Neural crest cell (in vitro differentiated cells): Measurements from ENCODE around the gene AGPAT3. TPM values are rescaled to one million over a fixed set of nuclear protein-coding genes. Genes with fewer than 3 reads are reported as not detected.

Experiments used
- DNase-seq: peaks from one replicate; pipeline ENCODE4 v3.0.0; 2021; ENCODE audit warnings: low read depth, mixed read lengths, low spot score
- H3K27ac Mint-ChIP-seq: one replicate; pipeline ENCODE4 v1.8.0; 2021; ENCODE audit warnings: mild to moderate bottlenecking, mixed read lengths; ENCODE audit not compliant: unreplicated experiment
- H3K27me3 Mint-ChIP-seq: 2 replicates; pipeline ENCODE4 v1.8.0; 2021; ENCODE audit warnings: low read depth, mild to moderate bottlenecking, mixed read lengths
- H3K36me3 Mint-ChIP-seq: 2 replicates; pipeline ENCODE4 v1.8.0; 2021; ENCODE audit warnings: low read depth, mild to moderate bottlenecking, mixed read lengths
- H3K4me1 Mint-ChIP-seq: 2 replicates; pipeline ENCODE4 v1.8.0; 2021; ENCODE audit warnings: mixed read lengths
- H3K4me3 Mint-ChIP-seq: one replicate; pipeline ENCODE4 v1.8.0; 2021; ENCODE audit warnings: mild to moderate bottlenecking, mixed read lengths
- H3K9me3 Mint-ChIP-seq: 2 replicates; pipeline ENCODE4 v1.8.0; 2021; ENCODE audit warnings: mixed read lengths
- CTCF ChIP-seq: fragments of 200-600 bp; sonication (generic); conservative IDR thresholded peaks from 2 replicates; pipeline ENCODE4 v1.5.0; 2021; ENCODE audit warnings: antibody characterized with exemption, mild to moderate bottlenecking
- total RNA-seq: library from RNA; stranded (reverse); gene quantifications from 2 replicates; pipeline ENCODE4 v1.2.1, GENCODE V29; 2021

The AGPAT3 gene
- total RNA-seq, 1 donor from 2014 or later: 37.3 TPM

- Mint-ChIP-seq H3K4me1 (peaks cover 15% of the 10 kb centered on the region), H3K27ac (no peak overlapping the region), H3K4me3 (no peak overlapping the region), H3K27me3 (no peaks in the 10 kb centered on the region), H3K36me3 (peaks cover 4% of the 10 kb centered on the region), H3K9me3 (no peaks in the 10 kb centered on the region)
- no peak for DNase-seq
- no peak for TF ChIP-seq CTCF
These were observed 105.5 kb downstream of the AGPAT3 start for GRCh38 chr21:43970551-43970950.

GRCh38 chr21:43971201-43971991, 106.4 kb downstream of the AGPAT3 start:
- Mint-ChIP-seq H3K36me3 (peaks cover 4% of the 10 kb centered on the region), H3K9me3 (no peaks in the 10 kb centered on the region), H3K27me3 (no peaks in the 10 kb centered on the region), H3K4me1 (peaks cover 17% of the 10 kb centered on the region), H3K27ac (no peak overlapping the region), H3K4me3 (no peak overlapping the region)
- no peak for DNase-seq
- no peak for TF ChIP-seq CTCF

DNA sequence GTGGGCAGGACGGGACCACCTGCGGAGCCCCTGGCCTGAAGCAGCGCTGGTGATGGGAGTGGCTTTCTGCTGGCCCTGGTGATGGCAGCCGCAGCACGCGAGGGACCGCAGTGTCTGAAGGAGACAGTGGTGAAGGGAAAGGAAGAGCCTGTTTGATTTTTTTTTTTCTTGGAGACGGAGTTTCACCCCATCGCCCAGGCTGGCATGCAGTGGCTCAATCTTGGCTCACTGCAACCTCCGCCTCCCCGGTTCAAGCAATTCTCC, 106.9 kb downstream of the AGPAT3 start:
- TF ChIP-seq CTCF: no peak
- Mint-ChIP-seq H3K36me3 (peaks cover 4% of the 10 kb centered on the region), H3K4me1 (peaks cover 17% of the 10 kb centered on the region), H3K27ac (no peak overlapping the region), H3K4me3 (no peak overlapping the region), H3K27me3 (no peaks in the 10 kb centered on the region), H3K9me3 (no peaks in the 10 kb centered on the region)
- no peak for DNase-seq

GRCh38 chr21:43972850-43973633, 108.0 kb downstream of the AGPAT3 start:
- no peak for DNase-seq
- H3K4me1 Mint-ChIP-seq: peaks cover 17% of the 10 kb centered on the region
- no peak for TF ChIP-seq CTCF
- no peaks in the 10 kb centered on the region for H3K27me3 Mint-ChIP-seq
- H3K36me3 Mint-ChIP-seq: peaks cover 4% of the 10 kb centered on the region
- no peak overlapping the region for H3K27ac Mint-ChIP-seq
- no peak overlapping the region for H3K4me3 Mint-ChIP-seq
- H3K9me3 Mint-ChIP-seq: no peaks in the 10 kb centered on the region

DNA sequence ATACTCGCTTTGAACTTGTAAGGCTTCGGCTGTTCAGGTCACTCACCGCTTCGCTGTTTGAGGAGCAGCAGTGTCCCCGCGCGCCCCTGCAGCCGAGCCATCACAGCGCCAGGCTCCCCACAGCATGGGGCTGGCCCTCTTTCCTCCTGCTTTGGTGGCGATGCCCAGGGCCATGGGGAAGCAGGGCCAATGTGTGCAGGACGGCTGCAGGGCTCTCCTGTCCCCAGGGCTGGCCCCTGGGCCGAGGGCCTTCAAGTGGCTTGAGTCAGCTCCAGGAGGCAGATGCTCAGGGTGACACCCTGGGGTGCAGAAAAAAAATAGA, 108.6 kb downstream of the AGPAT3 start:
- no peaks in the 10 kb centered on the region for H3K9me3 Mint-ChIP-seq
- no peak for TF ChIP-seq CTCF
- H3K36me3 Mint-ChIP-seq: peaks cover 4% of the 10 kb centered on the region
- no peaks in the 10 kb centered on the region for H3K27me3 Mint-ChIP-seq
- DNase-seq: no peak
- H3K27ac Mint-ChIP-seq: no peak overlapping the region
- peaks cover 17% of the 10 kb centered on the region for H3K4me1 Mint-ChIP-seq
- H3K4me3 Mint-ChIP-seq: no peak overlapping the region
